NCI-H2171 (cell line): Measurements from ENCODE around the gene POLR2I.
"Not testable (repeated sequence)": the region's sequence is repeated elsewhere in the genome, so short reads cannot be mapped to it uniquely, and the experiment has no call there.

Experiments
- DNase-seq: peaks from one replicate; lab custom pipeline; 2025; lab: John Stamatoyannopoulos, UW

Gene POLR2I

GRCh38 chr19:36131221-36131620, 16.5 kb upstream of the POLR2I start:
- DNase-seq: not testable (repeated sequence)

GRCh38 chr19:36128392-36128736, 13.7 kb upstream of the POLR2I start:
- DNase-seq: no peak

GRCh38 chr19:36125557-36125956, 10.9 kb upstream of the POLR2I start:
- DNase-seq: no peak

GRCh38 chr19:36121486-36122124, 6.9 kb upstream of the POLR2I start:
- no peak for DNase-seq

- no peak for DNase-seq
Measured at GRCh38 chr19:36120984-36121358, 6.3 kb upstream of the POLR2I start.

- no peak for DNase-seq
Measured at GRCh38 chr19:36120092-36120983, 5.7 kb upstream of the POLR2I start.

GRCh38 chr19:36116344-36116637, 1.6 kb upstream of the POLR2I start:
- DNase-seq: no peak

- DNase-seq: peak; percentile 76
Measured at GRCh38 chr19:36115453-36116343, 1.0 kb upstream of the POLR2I start, which contains the start of gene TBCB. Gene TBCB, plus strand, starts transcription at chr19:36115468. Its CDS starts 93 bp downstream, at chr19:36115561.

GRCh38 chr19:36113894-36114720, 568 bp downstream of the POLR2I start:
- DNase-seq: no peak

- no peak for DNase-seq
Measured at GRCh38 chr19:36113425-36113824, 1.2 kb downstream of the POLR2I start.

GRCh38 chr19:36112678-36113077, 2.0 kb downstream of the POLR2I start:
- DNase-seq: no peak

GRCh38 chr19:36111200-36111539, 3.5 kb downstream of the POLR2I start:
- no peak for DNase-seq

GRCh38 chr19:36110487-36111199, 4.0 kb downstream of the POLR2I start, which contains the start of gene OVOL3:
Gene OVOL3, plus strand, starts transcription at chr19:36111143. Its CDS starts 60 bp downstream, at chr19:36111203.
- DNase-seq: no peak

GRCh38 chr19:36108684-36109083, 6.0 kb downstream of the POLR2I start:
- DNase-seq: no peak

GRCh38 chr19:36106991-36107390, 7.7 kb downstream of the POLR2I start:
- no peak for DNase-seq

- no peak for DNase-seq
Measured at GRCh38 chr19:36106441-36106840, 8.2 kb downstream of the POLR2I start.

- DNase-seq: no peak
Measured at GRCh38 chr19:36103842-36104552, 10.7 kb downstream of the POLR2I start.

- DNase-seq: no peak
Measured at GRCh38 chr19:36103040-36103626, 11.5 kb downstream of the POLR2I start.

GRCh38 chr19:36101550-36102327, 12.9 kb downstream of the POLR2I start:
- no peak for DNase-seq
